Adrenal gland (tissue), 5 donors: ENCODE data around the gene ADAMTSL3.

ENCODE experiments used
- CTCF ChIP-seq, 6 experiments: fragments of 450-650 bp in 4 of 6; fragments of 200-600 bp in 2 of 6; sonication (generic) in 1 of 6; IDR thresholded peaks; 1 replicate in 5 of 6; 2 replicates in 1 of 6; pipeline versions ENCODE4 v1.5.1 to v1.8.0; 2016 to 2021; ENCODE audit warnings: antibody characterized with exemption in 6 of 6, mild to moderate bottlenecking in 2 of 6, moderate library complexity in 1 of 6
- POLR2A ChIP-seq, 2 donors: fragments of 450-650 bp; IDR thresholded peaks; one replicate each; pipeline ENCODE4 v1.6.1; 2017; ENCODE audit warnings: antibody characterized with exemption in 2 of 2, mild to moderate bottlenecking in 2 of 2, moderate library complexity in 1 of 2
- donor health status: DM: no; HTN: no; CAD: no.

- no peak for TF ChIP-seq CTCF (IDR thresholded peaks at IDR 0.05)
- no peak for TF ChIP-seq POLR2A (IDR thresholded peaks at IDR 0.05)
Measured at GRCh38 chr15:83612898-83613635, 40.9 kb upstream of the ADAMTSL3 start.
